ENCODE measurements around the gene TTC1. TPM values are rescaled to one million over a fixed set of nuclear protein-coding genes. Genes with fewer than 3 reads are reported as not detected.
A peak's percentile ranks its signal among the peaks of the same experiment; 100 is the strongest.
"Not testable (repeated sequence)": the region's sequence is repeated elsewhere in the genome, so short reads cannot be mapped to it uniquely, and the experiment has no call there.

Gene TTC1
- total RNA-seq, 1 donor from 2014 or later = 108 TPM

- DNase-seq = peak; percentile 45
These were observed 55.5 kb downstream of the TTC1 start for GRCh38 chr5:160064417-160064810.

GRCh38 chr5:160064995-160065614, 56.2 kb downstream of the TTC1 start:
- intact Hi-C loops (cut with DNase I) = no loop called here
- peak; percentile 10 for ATAC-seq (ENCODE audit: poor library complexity)
- no peak for DNase-seq

More at GRCh38 chr5:160064417-160064810, 55.5 kb downstream of the TTC1 start:
- ATAC-seq (ENCODE audit: poor library complexity) = peak; percentile 59
- intact Hi-C loops (cut with DNase I) = no loop called here

GRCh38 chr5:160069120-160069519, 60.2 kb downstream of the TTC1 start:
- DNase-seq; intact Hi-C loops (cut with DNase I): not testable (repeated sequence)

GRCh38 chr5:160071516-160071915, 62.6 kb downstream of the TTC1 start:
- ATAC-seq (ENCODE audit: poor library complexity) = peak; percentile 59
- intact Hi-C loops (cut with DNase I) = no loop called here
- DNase-seq = peak; percentile 49

More at GRCh38 chr5:160069120-160069519, 60.2 kb downstream of the TTC1 start:
- not testable (repeated sequence) for ATAC-seq (ENCODE audit: poor library complexity)

- DNase-seq (no peak), ATAC-seq (ENCODE audit: poor library complexity) (no peak)
- intact Hi-C loops (cut with DNase I) = no loop called here
These were observed 63.0 kb downstream of the TTC1 start for GRCh38 chr5:160071916-160072315.

GRCh38 chr5:160075073-160075472, 66.1 kb downstream of the TTC1 start:
- DNase-seq (no peak), ATAC-seq (ENCODE audit: poor library complexity) (no peak)
- intact Hi-C loops (cut with DNase I) = no loop called here

- ATAC-seq (ENCODE audit: poor library complexity) (no peak), DNase-seq (no peak)
- intact Hi-C loops (cut with DNase I) = no loop called here
These were observed 68.1 kb downstream of the TTC1 start for GRCh38 chr5:160076997-160077396.

GRCh38 chr5:160079753-160080152, 70.8 kb downstream of the TTC1 start:
- ATAC-seq (ENCODE audit: poor library complexity) (no peak), DNase-seq (no peak)
- intact Hi-C loops (cut with DNase I) = no loop called here

GRCh38 chr5:160081495-160081894, 72.6 kb downstream of the TTC1 start:
- ATAC-seq (ENCODE audit: poor library complexity) (no peak), DNase-seq (no peak)
- intact Hi-C loops (cut with DNase I) = no loop called here

GRCh38 chr5:160082614-160083500, 73.9 kb downstream of the TTC1 start:
- DNase-seq (no peak), ATAC-seq (ENCODE audit: poor library complexity) (no peak)
- intact Hi-C loops (cut with DNase I) = no loop called here

GRCh38 chr5:160083501-160083900, 74.6 kb downstream of the TTC1 start:
- no peak for DNase-seq
- intact Hi-C loops (cut with DNase I) = no loop called here
- no peak for ATAC-seq (ENCODE audit: poor library complexity)

- intact Hi-C loops (cut with DNase I) = no loop called here
- ATAC-seq (ENCODE audit: poor library complexity) = no peak
- no peak for DNase-seq
These were observed 75.2 kb downstream of the TTC1 start for GRCh38 chr5:160084144-160084543.

GRCh38 chr5:160087199-160087598, 78.3 kb downstream of the TTC1 start:
- ATAC-seq (ENCODE audit: poor library complexity) = no peak
- DNase-seq = no peak
- intact Hi-C loops (cut with DNase I) = no loop called here

- intact Hi-C loops (cut with DNase I) = no loop called here
- ATAC-seq (ENCODE audit: poor library complexity) (no peak), DNase-seq (no peak)
These were observed 79.9 kb downstream of the TTC1 start for GRCh38 chr5:160088805-160089204.

- ATAC-seq (ENCODE audit: poor library complexity) (no peak), DNase-seq (no peak)
- intact Hi-C loops (cut with DNase I) = no loop called here
These were observed 80.6 kb downstream of the TTC1 start for GRCh38 chr5:160089531-160089930.

GRCh38 chr5:160090059-160090458, 81.1 kb downstream of the TTC1 start:
- ATAC-seq (ENCODE audit: poor library complexity) (no peak), DNase-seq (no peak)
- intact Hi-C loops (cut with DNase I) = no loop called here

- intact Hi-C loops (cut with DNase I) = no loop called here
- no peak for DNase-seq
- no peak for ATAC-seq (ENCODE audit: poor library complexity)
These were observed 83.6 kb downstream of the TTC1 start for GRCh38 chr5:160092514-160092913.

- intact Hi-C loops (cut with DNase I) = no loop called here
- ATAC-seq (ENCODE audit: poor library complexity) (no peak), DNase-seq (no peak)
These were observed 84.2 kb downstream of the TTC1 start for GRCh38 chr5:160092960-160093707.

- ATAC-seq (ENCODE audit: poor library complexity) (no peak), DNase-seq (no peak)
- intact Hi-C loops (cut with DNase I) = no loop called here
These were observed 87.2 kb downstream of the TTC1 start for GRCh38 chr5:160096178-160096577.

Measured in Right ventricle myocardium superior (tissue), 1 donor.